Measurements from ENCODE around the gene RPS19BP1.

RPS19BP1 gene

GRCh38 chr22:39574779-39575551 lies 42.4 kb upstream of the RPS19BP1 start:
- peak overlapping the region; percentile 79 for H3K27ac ChIP-seq
- no peak for TF ChIP-seq POLR2AphosphoS5 (IDR thresholded peaks at IDR 0.05; ENCODE audit: borderline replicate concordance, low read depth, low read length)
- no peak for TF ChIP-seq FOXP2 (optimal IDR thresholded peaks at IDR 0.05; ENCODE audit: control extremely low read depth, extremely low read length, insufficient read depth)
- TF ChIP-seq EZH2 (IDR thresholded peaks at IDR 0.05): no peak

GRCh38 chr22:39571538-39571937 lies 39.0 kb upstream of the RPS19BP1 start:
- no peak for DNase-seq (ENCODE audit: low read depth, low spot score)
- TF ChIP-seq POLR2AphosphoS5 (IDR thresholded peaks at IDR 0.05; ENCODE audit: borderline replicate concordance, low read depth, low read length) (no peak), FOXP2 (optimal IDR thresholded peaks at IDR 0.05; ENCODE audit: control extremely low read depth, extremely low read length, insufficient read depth) (no peak), EZH2 (IDR thresholded peaks at IDR 0.05) (no peak)
- peak overlapping the region; percentile 100 for H3K27ac ChIP-seq
- H3K9me3 ChIP-seq (ENCODE audit: low read depth, low read length): no peaks in the 10 kb centered on the region
- H3K36me3 ChIP-seq (ENCODE audit: insufficient read depth, low read length): no peaks in the 10 kb centered on the region
- H3K9ac ChIP-seq (ENCODE audit: insufficient read length): peak overlapping the region; percentile 72
- peak overlapping the region; percentile 34 for H3K4me3 ChIP-seq

More at GRCh38 chr22:39574779-39575551, 42.4 kb upstream of the RPS19BP1 start:
- Histone ChIP-seq H3K36me3 (ENCODE audit: insufficient read depth, low read length) (peaks cover 21% of the 10 kb centered on the region; the same call in 1 of the 2 replicates), H3K4me3 (no peak overlapping the region), H3K9me3 (ENCODE audit: low read depth, low read length) (no peaks in the 10 kb centered on the region), H3K9ac (ENCODE audit: insufficient read length) (no peak overlapping the region)
- DNase-seq (ENCODE audit: low read depth, low spot score): no peak

GRCh38 chr22:39570665-39571064 lies 38.1 kb upstream of the RPS19BP1 start, which contains the start of gene CACNA1I:
TSS of gene CACNA1I (plus strand) at chr22:39570753. CDS start at chr22:39570753, 0 bp downstream.
- TF ChIP-seq EZH2 (IDR thresholded peaks at IDR 0.05) (no peak), FOXP2 (optimal IDR thresholded peaks at IDR 0.05; ENCODE audit: control extremely low read depth, extremely low read length, insufficient read depth) (no peak), POLR2AphosphoS5 (IDR thresholded peaks at IDR 0.05; ENCODE audit: borderline replicate concordance, low read depth, low read length) (no peak)
- Histone ChIP-seq H3K9ac (ENCODE audit: insufficient read length) (peak within 1 kb of the TSS; percentile 72), H3K36me3 (ENCODE audit: insufficient read depth, low read length) (no peaks in the 10 kb centered on the region), H3K9me3 (ENCODE audit: low read depth, low read length) (no peaks in the 10 kb centered on the region), H3K4me3 (peak within 1 kb of the TSS; percentile 71), H3K27ac (peak within 1 kb of the TSS; percentile 100)
- DNase-seq (ENCODE audit: low read depth, low spot score): no peak

- Histone ChIP-seq H3K9ac (ENCODE audit: insufficient read length) (peak overlapping the region; percentile 72), H3K4me3 (peak overlapping the region; percentile 71), H3K36me3 (ENCODE audit: insufficient read depth, low read length) (no peaks in the 10 kb centered on the region), H3K27ac (peak overlapping the region; percentile 100), H3K9me3 (ENCODE audit: low read depth, low read length) (no peaks in the 10 kb centered on the region)
- no peak for TF ChIP-seq EZH2 (IDR thresholded peaks at IDR 0.05)
- no peak for TF ChIP-seq FOXP2 (optimal IDR thresholded peaks at IDR 0.05; ENCODE audit: control extremely low read depth, extremely low read length, insufficient read depth)
- TF ChIP-seq POLR2AphosphoS5 (IDR thresholded peaks at IDR 0.05; ENCODE audit: borderline replicate concordance, low read depth, low read length): no peak
- peak; percentile 90 for DNase-seq (ENCODE audit: low read depth, low spot score)
Measured at GRCh38 chr22:39570226-39570625, 37.7 kb upstream of the RPS19BP1 start.

DNA sequence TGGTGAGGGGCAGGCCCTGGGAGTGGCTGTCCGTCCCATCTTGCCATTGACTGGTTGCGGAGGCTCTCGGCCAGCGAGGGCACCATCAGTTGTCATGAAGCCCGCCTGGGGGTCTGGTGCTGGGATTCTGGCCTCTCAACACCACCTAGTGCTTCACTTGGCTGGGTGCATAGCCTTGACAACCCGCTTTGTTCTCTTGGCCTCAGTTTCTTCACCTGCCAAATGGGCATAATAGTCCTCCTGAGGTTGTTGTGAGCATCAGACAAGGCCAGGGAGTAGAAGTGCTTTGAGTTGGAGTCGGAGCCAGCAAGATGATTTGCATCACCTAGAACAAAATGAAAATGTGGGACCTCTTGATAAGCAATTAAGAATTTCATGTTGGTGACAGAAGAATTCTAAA lies 36.5 kb upstream of the RPS19BP1 start:
- peak overlapping the region; percentile 100 for H3K27ac ChIP-seq
- H3K9ac ChIP-seq (ENCODE audit: insufficient read length): peak overlapping the region; percentile 34
- DNase-seq (ENCODE audit: low read depth, low spot score): no peak
- TF ChIP-seq EZH2 (IDR thresholded peaks at IDR 0.05): no peak
- TF ChIP-seq POLR2AphosphoS5 (IDR thresholded peaks at IDR 0.05; ENCODE audit: borderline replicate concordance, low read depth, low read length): no peak
- no peak for TF ChIP-seq FOXP2 (optimal IDR thresholded peaks at IDR 0.05; ENCODE audit: control extremely low read depth, extremely low read length, insufficient read depth)
- no peak overlapping the region for H3K4me3 ChIP-seq
- no peaks in the 10 kb centered on the region for H3K36me3 ChIP-seq (ENCODE audit: insufficient read depth, low read length)
- no peaks in the 10 kb centered on the region for H3K9me3 ChIP-seq (ENCODE audit: low read depth, low read length)

DNA sequence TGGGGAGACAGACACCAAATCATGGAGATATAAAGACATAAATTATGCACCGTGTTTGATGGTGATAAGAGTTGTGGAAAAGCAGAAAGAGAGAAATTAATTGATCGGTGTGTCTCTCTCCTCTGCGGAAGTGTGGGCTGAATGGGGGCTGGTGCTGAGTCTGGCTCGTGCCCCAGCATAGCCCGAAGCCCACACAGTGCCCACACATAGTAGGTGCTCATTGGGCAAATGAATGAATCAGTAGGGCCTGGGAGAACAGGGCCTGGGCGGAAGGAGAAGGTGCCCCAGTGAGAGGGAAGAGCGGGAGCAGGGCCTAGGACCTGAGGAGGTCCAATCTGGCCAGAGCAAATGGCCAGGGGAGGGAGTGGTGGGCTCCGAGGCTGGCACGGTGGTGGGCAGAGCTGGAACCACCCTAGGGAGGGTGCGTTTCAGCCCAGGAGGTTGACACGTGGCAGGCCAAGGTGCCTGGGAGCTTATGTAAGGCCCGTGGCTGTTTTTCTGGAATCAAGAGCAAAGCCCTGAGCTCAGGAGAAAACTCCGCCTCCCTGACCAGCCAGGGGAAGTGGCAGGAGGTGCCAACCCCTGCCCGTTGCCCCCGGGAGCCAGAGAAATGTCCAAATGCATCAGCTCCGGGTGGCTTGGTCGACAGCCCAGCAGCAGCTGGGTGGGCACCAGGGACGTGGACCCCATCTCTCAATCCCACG lies 35.9 kb upstream of the RPS19BP1 start:
- H3K4me3 ChIP-seq: peak overlapping the region; percentile 53
- H3K9me3 ChIP-seq (ENCODE audit: low read depth, low read length): no peaks in the 10 kb centered on the region
- peak overlapping the region; percentile 100 for H3K27ac ChIP-seq
- TF ChIP-seq FOXP2 (optimal IDR thresholded peaks at IDR 0.05; ENCODE audit: control extremely low read depth, extremely low read length, insufficient read depth) (no peak), POLR2AphosphoS5 (IDR thresholded peaks at IDR 0.05; ENCODE audit: borderline replicate concordance, low read depth, low read length) (no peak), EZH2 (IDR thresholded peaks at IDR 0.05) (no peak)
- DNase-seq (ENCODE audit: low read depth, low spot score): no peak
- H3K9ac ChIP-seq (ENCODE audit: insufficient read length): peak overlapping the region; percentile 34
- H3K36me3 ChIP-seq (ENCODE audit: insufficient read depth, low read length): no peaks in the 10 kb centered on the region

- no peaks in the 10 kb centered on the region for H3K9me3 ChIP-seq (ENCODE audit: low read depth, low read length)
- H3K27ac ChIP-seq: peak overlapping the region; percentile 100
- H3K4me3 ChIP-seq: peak overlapping the region; percentile 53
- peak overlapping the region; percentile 34 for H3K9ac ChIP-seq (ENCODE audit: insufficient read length)
- no peaks in the 10 kb centered on the region for H3K36me3 ChIP-seq (ENCODE audit: insufficient read depth, low read length)
- DNase-seq (ENCODE audit: low read depth, low spot score): no peak
- TF ChIP-seq EZH2 (IDR thresholded peaks at IDR 0.05): no peak
- TF ChIP-seq FOXP2 (optimal IDR thresholded peaks at IDR 0.05; ENCODE audit: control extremely low read depth, extremely low read length, insufficient read depth): no peak
- no peak for TF ChIP-seq POLR2AphosphoS5 (IDR thresholded peaks at IDR 0.05; ENCODE audit: borderline replicate concordance, low read depth, low read length)
Measured at GRCh38 chr22:39567135-39567946, 34.8 kb upstream of the RPS19BP1 start.
